Gastrocnemius medialis (tissue), 4 donors: ENCODE results near the gene SLC38A6. TPM values are rescaled to one million over a fixed set of nuclear protein-coding genes. Genes with fewer than 3 reads are reported as not detected.

Experiments
- ATAC-seq, 2 donors: fragments of 150-250 bp; one replicate each; pipeline ENCODE4 v1.9.1; 2016
- DNase-seq, 2 donors: peaks; one replicate each; pipeline ENCODE4 v3.0.0-alpha.2; 2019
- H3K27ac ChIP-seq, 4 donors: fragments of 200-600 bp; sonication (generic); 1 replicate in 1 of 4; 2 replicates in 3 of 4; pipeline ENCODE4 v1.5.1; 2016 to 2018; ENCODE audit warnings: mild to moderate bottlenecking in 2 of 4, moderate library complexity in 1 of 4
- H3K27me3 ChIP-seq, 3 donors: fragments of 200-600 bp; sonication (generic) in 2 of 3; 1 replicate in 1 of 3; 2 replicates in 2 of 3; pipeline versions ENCODE4 v1.5.1 to v1.6.0; 2016 to 2019; ENCODE audit warnings: mild to moderate bottlenecking in 1 of 3, moderate library complexity in 1 of 3
- H3K36me3 ChIP-seq, 2 donors: fragments of 200-600 bp; sonication (generic) in 1 of 2; one replicate each; pipeline ENCODE4 v1.5.1; 2017 to 2018
- H3K4me1 ChIP-seq, 2 donors: fragments of 200-600 bp; sonication (generic) in 1 of 2; one replicate each; pipeline ENCODE4 v1.5.1; 2016 to 2017; ENCODE audit warnings: mild to moderate bottlenecking in 2 of 2
- H3K4me3 ChIP-seq, 4 donors: fragments of 200-600 bp; sonication (generic) in 3 of 4; 1 replicate in 1 of 4; 2 replicates in 3 of 4; pipeline ENCODE4 v1.5.1; 2016 to 2019; ENCODE audit warnings: mild to moderate bottlenecking in 2 of 4
- H3K9me3 ChIP-seq, 3 donors: fragments of 200-600 bp; sonication (generic) in 2 of 3; 1 replicate in 1 of 3; 2 replicates in 2 of 3; pipeline ENCODE4 v1.5.1; 2016 to 2019
- POLR2A ChIP-seq, 2 donors: fragments of 450-650 bp; IDR thresholded peaks; one replicate each; pipeline ENCODE4 v1.6.1; 2017; ENCODE audit warnings: antibody characterized with exemption in 2 of 2, mild to moderate bottlenecking in 2 of 2, moderate library complexity in 2 of 2
- in situ Hi-C, 4 donors: fragments of 200-750 bp; cut with MboI; loops; one replicate each; pipeline versions ENCODE4 v1.15.0 to v1.8.0; 2017; ENCODE audit warnings: low sequenced_read_pairs in 4 of 4
- intact Hi-C: fragments of 100-400 bp; cut with DNase I; formaldehyde crosslinking; loops from one replicate; pipeline ENCODE4 v1.15.1; 2023; ENCODE audit warnings: low total_unique reads
- total RNA-seq, 4 donors: library from RNA; depleted of rRNA; stranded (reverse); fragments of >200 nt; gene quantifications; one replicate each; pipeline versions ENCODE4 v1.1.0 to v1.2.3, GENCODE V29; 2016
- TF ChIP-seq, protein P1 (sequence below), 5 experiments: fragments of 450-650 bp in 3 of 5; fragments of 200-600 bp in 2 of 5; sonication (generic) in 2 of 5; IDR thresholded peaks in 4 of 5; conservative IDR thresholded peaks in 1 of 5; 1 replicate in 4 of 5; 2 replicates in 1 of 5; pipeline ENCODE4 v1.5.1; 2016 to 2019; ENCODE audit warnings: antibody characterized with exemption in 5 of 5, mild to moderate bottlenecking in 3 of 5, moderate library complexity in 3 of 5

The SLC38A6 gene
- total RNA-seq, 4 donors from 2014 or later = 4.0 to 22.6 (median 7.0) TPM

GRCh38 chr14:61033855-61034254 lies 52.8 kb downstream of the SLC38A6 start:
- no peak for ATAC-seq
- H3K36me3 ChIP-seq = no peaks in the 10 kb centered on the region
- no peak for DNase-seq
- no peaks in the 10 kb centered on the region for H3K27me3 ChIP-seq
- in situ Hi-C loops = loop anchor here in 1 of 4 donors (25.0 kb wide), 1 partner anchor 153 kb away; no protein-coding TSS in a partner anchor
- TF ChIP-seq, protein P1, sequence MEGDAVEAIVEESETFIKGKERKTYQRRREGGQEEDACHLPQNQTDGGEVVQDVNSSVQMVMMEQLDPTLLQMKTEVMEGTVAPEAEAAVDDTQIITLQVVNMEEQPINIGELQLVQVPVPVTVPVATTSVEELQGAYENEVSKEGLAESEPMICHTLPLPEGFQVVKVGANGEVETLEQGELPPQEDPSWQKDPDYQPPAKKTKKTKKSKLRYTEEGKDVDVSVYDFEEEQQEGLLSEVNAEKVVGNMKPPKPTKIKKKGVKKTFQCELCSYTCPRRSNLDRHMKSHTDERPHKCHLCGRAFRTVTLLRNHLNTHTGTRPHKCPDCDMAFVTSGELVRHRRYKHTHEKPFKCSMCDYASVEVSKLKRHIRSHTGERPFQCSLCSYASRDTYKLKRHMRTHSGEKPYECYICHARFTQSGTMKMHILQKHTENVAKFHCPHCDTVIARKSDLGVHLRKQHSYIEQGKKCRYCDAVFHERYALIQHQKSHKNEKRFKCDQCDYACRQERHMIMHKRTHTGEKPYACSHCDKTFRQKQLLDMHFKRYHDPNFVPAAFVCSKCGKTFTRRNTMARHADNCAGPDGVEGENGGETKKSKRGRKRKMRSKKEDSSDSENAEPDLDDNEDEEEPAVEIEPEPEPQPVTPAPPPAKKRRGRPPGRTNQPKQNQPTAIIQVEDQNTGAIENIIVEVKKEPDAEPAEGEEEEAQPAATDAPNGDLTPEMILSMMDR (IDR thresholded peaks at IDR 0.05 in 4 of 5, conservative IDR thresholded peaks at IDR 0.05 in 1 of 5) = no peak
- TF ChIP-seq POLR2A (IDR thresholded peaks at IDR 0.05) = no peak
- intact Hi-C loops = no loop called here
- no peak overlapping the region for H3K27ac ChIP-seq
- H3K4me1 ChIP-seq = peaks cover 8 to 16% of the 10 kb centered on the region in 2 donors
- no peaks in the 10 kb centered on the region for H3K9me3 ChIP-seq
- no peak overlapping the region for H3K4me3 ChIP-seq

DNA sequence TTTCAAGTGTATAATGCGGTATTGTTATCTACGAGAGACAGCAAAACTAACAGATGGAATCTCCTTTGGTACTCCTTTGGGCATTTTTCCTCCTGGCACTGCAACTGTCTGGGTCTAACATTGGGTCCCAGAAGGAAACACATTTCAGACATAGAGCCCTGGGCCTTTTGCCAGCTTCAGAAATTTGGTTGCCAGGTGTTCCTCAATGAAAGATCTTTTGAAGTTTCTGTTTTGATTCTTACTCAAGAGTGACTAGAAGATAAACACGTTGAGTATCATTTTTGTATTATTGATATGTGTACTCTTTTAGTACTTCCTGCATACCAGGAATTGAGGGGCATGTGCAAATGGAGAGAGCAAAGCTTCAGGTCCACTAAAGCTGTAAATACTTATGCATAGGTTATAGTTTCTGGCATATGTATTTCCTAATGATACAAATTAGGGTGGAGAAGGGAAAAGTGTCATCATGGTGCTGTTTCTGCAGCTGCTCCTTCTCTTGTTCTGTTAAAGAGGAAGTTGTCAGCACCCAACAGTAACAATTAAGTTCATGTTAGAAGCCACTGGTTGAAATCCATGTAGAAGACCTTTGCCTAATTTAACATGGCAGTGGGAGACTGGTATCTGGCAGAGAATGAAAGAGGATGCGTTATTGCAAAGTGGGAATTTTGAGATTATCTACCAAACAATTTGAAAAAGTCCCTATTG lies 53.5 kb downstream of the SLC38A6 start:
- no peaks in the 10 kb centered on the region for H3K9me3 ChIP-seq
- H3K4me1 ChIP-seq = peaks cover 8 to 16% of the 10 kb centered on the region in 2 donors
- no peak overlapping the region for H3K27ac ChIP-seq
- no peaks in the 10 kb centered on the region for H3K36me3 ChIP-seq
- no peak for ATAC-seq
- in situ Hi-C loops = loop anchor here in 1 of 4 donors (25.0 kb wide), 1 partner anchor 153 kb away; no protein-coding TSS in a partner anchor
- TF ChIP-seq POLR2A (IDR thresholded peaks at IDR 0.05) = no peak
- TF ChIP-seq, protein P1 (IDR thresholded peaks at IDR 0.05 in 4 of 5, conservative IDR thresholded peaks at IDR 0.05 in 1 of 5) = no peak
- no peak for DNase-seq
- H3K27me3 ChIP-seq = no peaks in the 10 kb centered on the region
- intact Hi-C loops = no loop called here
- no peak overlapping the region for H3K4me3 ChIP-seq

GRCh38 chr14:61037215-61037614 lies 56.2 kb downstream of the SLC38A6 start:
- Histone ChIP-seq H3K9me3 (no peaks in the 10 kb centered on the region), H3K4me1 (peaks cover 8 to 16% of the 10 kb centered on the region in 2 donors), H3K36me3 (no peaks in the 10 kb centered on the region), H3K27ac (no peak overlapping the region), H3K4me3 (no peak overlapping the region), H3K27me3 (no peaks in the 10 kb centered on the region)
- in situ Hi-C loops = loop anchor here in 1 of 4 donors (25.0 kb wide), 1 partner anchor 150 kb away; no protein-coding TSS in a partner anchor
- ATAC-seq (no peak), DNase-seq (no peak)
- TF ChIP-seq POLR2A (IDR thresholded peaks at IDR 0.05) = no peak
- TF ChIP-seq, protein P1 (IDR thresholded peaks at IDR 0.05 in 4 of 5, conservative IDR thresholded peaks at IDR 0.05 in 1 of 5) = no peak
- intact Hi-C loops = no loop called here

DNA sequence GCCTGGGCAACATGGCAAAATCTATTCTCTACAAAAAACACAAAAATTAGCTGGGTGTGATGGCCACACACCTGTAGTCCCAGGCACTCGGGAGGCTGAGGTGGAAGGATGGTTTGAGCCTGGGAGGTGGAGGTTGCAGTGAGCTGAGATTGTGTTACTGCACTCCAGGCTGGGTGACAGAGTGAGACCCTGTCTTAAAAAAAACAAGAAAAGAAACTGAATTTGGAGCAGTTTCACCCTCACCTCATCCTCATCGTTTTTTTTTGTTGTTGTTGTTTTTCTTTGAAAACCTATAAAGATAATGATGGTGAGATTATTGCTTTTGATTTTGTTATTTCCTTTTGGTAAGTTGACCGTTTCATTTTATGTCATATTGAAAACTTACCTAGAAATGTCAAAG lies 60.7 kb downstream of the SLC38A6 start:
- no peaks in the 10 kb centered on the region for H3K36me3 ChIP-seq
- H3K27ac ChIP-seq = no peak overlapping the region
- no peak for TF ChIP-seq POLR2A (IDR thresholded peaks at IDR 0.05)
- TF ChIP-seq, protein P1 (IDR thresholded peaks at IDR 0.05 in 4 of 5, conservative IDR thresholded peaks at IDR 0.05 in 1 of 5) = no peak
- intact Hi-C loops = no loop called here
- H3K4me3 ChIP-seq = no peak overlapping the region
- no peaks in the 10 kb centered on the region for H3K4me1 ChIP-seq
- DNase-seq (no peak), ATAC-seq (no peak)
- H3K9me3 ChIP-seq = no peaks in the 10 kb centered on the region
- in situ Hi-C loops = loop anchor here in 1 of 4 donors (25.0 kb wide), 1 partner anchor 146 kb away; no protein-coding TSS in a partner anchor
- no peaks in the 10 kb centered on the region for H3K27me3 ChIP-seq
